ENCODE measurements around the gene NACC2. TPM values are rescaled to one million over a fixed set of nuclear protein-coding genes. Genes with fewer than 3 reads are reported as not detected.

Gene NACC2
- total RNA-seq, 4 donors from 2014 or later = 71.4 to 209 (median 110) TPM

- TF ChIP-seq POLR2AphosphoS5 (IDR thresholded peaks at IDR 0.05) (no peak), EP300 (IDR thresholded peaks at IDR 0.05) (no peak), POLR2A (IDR thresholded peaks at IDR 0.05) (no peak)
- TF ChIP-seq, protein P1, sequence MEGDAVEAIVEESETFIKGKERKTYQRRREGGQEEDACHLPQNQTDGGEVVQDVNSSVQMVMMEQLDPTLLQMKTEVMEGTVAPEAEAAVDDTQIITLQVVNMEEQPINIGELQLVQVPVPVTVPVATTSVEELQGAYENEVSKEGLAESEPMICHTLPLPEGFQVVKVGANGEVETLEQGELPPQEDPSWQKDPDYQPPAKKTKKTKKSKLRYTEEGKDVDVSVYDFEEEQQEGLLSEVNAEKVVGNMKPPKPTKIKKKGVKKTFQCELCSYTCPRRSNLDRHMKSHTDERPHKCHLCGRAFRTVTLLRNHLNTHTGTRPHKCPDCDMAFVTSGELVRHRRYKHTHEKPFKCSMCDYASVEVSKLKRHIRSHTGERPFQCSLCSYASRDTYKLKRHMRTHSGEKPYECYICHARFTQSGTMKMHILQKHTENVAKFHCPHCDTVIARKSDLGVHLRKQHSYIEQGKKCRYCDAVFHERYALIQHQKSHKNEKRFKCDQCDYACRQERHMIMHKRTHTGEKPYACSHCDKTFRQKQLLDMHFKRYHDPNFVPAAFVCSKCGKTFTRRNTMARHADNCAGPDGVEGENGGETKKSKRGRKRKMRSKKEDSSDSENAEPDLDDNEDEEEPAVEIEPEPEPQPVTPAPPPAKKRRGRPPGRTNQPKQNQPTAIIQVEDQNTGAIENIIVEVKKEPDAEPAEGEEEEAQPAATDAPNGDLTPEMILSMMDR (IDR thresholded peaks at IDR 0.05) = no peak
- H3K4me1 ChIP-seq = peaks cover 0 to 100% (median 50%) of the 10 kb centered on the region in 3 donors
- no peak for ATAC-seq
- H3K4me3 ChIP-seq = no peak overlapping the region
- no peaks in the 10 kb centered on the region for H3K9me3 ChIP-seq
- no peaks in the 10 kb centered on the region for H3K27me3 ChIP-seq
- no CpG with 5 or more reads among the region's 65 CpGs for WGBS, 2 donors (ENCODE audit: low coverage in 1 of 2)
- H3K27ac ChIP-seq = no peak overlapping the region
- H3K36me3 ChIP-seq = peaks cover 0 to 56% of the 10 kb centered on the region in 2 donors
Observed at GRCh38 chr9:136049491-136050265, 45.4 kb downstream of the NACC2 start.

- no peak overlapping the region for H3K4me3 ChIP-seq
- no peaks in the 10 kb centered on the region for H3K9me3 ChIP-seq
- H3K27ac ChIP-seq = no peak overlapping the region
- no peak for ATAC-seq
- peaks cover 0 to 65% of the 10 kb centered on the region in 2 donors for H3K36me3 ChIP-seq
- TF ChIP-seq POLR2A (IDR thresholded peaks at IDR 0.05) (no peak), EP300 (IDR thresholded peaks at IDR 0.05) (no peak), POLR2AphosphoS5 (IDR thresholded peaks at IDR 0.05) (no peak)
- TF ChIP-seq, protein P1 (IDR thresholded peaks at IDR 0.05) = no peak
- peaks cover 0 to 94% (median 41%) of the 10 kb centered on the region in 3 donors for H3K4me1 ChIP-seq
- no peaks in the 10 kb centered on the region for H3K27me3 ChIP-seq
- 87 to 100% methylated on average over 2 to 3 of the region's 30 CpGs for WGBS, 2 donors (ENCODE audit: low coverage in 1 of 2)
Observed at GRCh38 chr9:136048560-136049411, 46.3 kb downstream of the NACC2 start.

GRCh38 chr9:136047775-136048559 lies 47.1 kb downstream of the NACC2 start:
- no peak for ATAC-seq
- Histone ChIP-seq H3K27me3 (no peaks in the 10 kb centered on the region), H3K27ac (no peak overlapping the region), H3K9me3 (no peaks in the 10 kb centered on the region), H3K4me3 (no peak overlapping the region), H3K4me1 (peaks cover 0 to 91% (median 33%) of the 10 kb centered on the region in 3 donors), H3K36me3 (peaks cover 0 to 66% of the 10 kb centered on the region in 2 donors)
- WGBS, 2 donors (ENCODE audit: low coverage in 1 of 2) = no CpG with 5 or more reads among the region's 21 CpGs
- TF ChIP-seq, protein P1 (IDR thresholded peaks at IDR 0.05) = no peak
- no peak for TF ChIP-seq POLR2AphosphoS5 (IDR thresholded peaks at IDR 0.05)
- TF ChIP-seq EP300 (IDR thresholded peaks at IDR 0.05) = no peak
- TF ChIP-seq POLR2A (IDR thresholded peaks at IDR 0.05) = no peak

- 58% methylated on average over 9 of the region's 31 CpGs; no CpG with 5 or more reads in 1 of the 2 donors for WGBS, 2 donors (ENCODE audit: low coverage in 1 of 2)
- TF ChIP-seq, protein P1 (IDR thresholded peaks at IDR 0.05) = no peak
- TF ChIP-seq EP300 (IDR thresholded peaks at IDR 0.05) = no peak
- no peak for TF ChIP-seq POLR2A (IDR thresholded peaks at IDR 0.05)
- no peak for TF ChIP-seq POLR2AphosphoS5 (IDR thresholded peaks at IDR 0.05)
- no peak overlapping the region for H3K27ac ChIP-seq
- peaks cover 0 to 84% (median 25%) of the 10 kb centered on the region in 3 donors for H3K4me1 ChIP-seq
- no peaks in the 10 kb centered on the region for H3K27me3 ChIP-seq
- H3K9me3 ChIP-seq = no peaks in the 10 kb centered on the region
- ATAC-seq = no peak
- peaks cover 0 to 67% of the 10 kb centered on the region in 2 donors for H3K36me3 ChIP-seq
- H3K4me3 ChIP-seq = no peak overlapping the region
Observed at GRCh38 chr9:136047076-136047774, 47.9 kb downstream of the NACC2 start.

Measured in gastroesophageal sphincter (tissue), 4 donors.